Adipocyte (in vitro differentiated cells): ENCODE measurements around the gene PRR36.
"Not testable (repeated sequence)": the region's sequence is repeated elsewhere in the genome, so short reads cannot be mapped to it uniquely, and the experiment has no call there.

Source experiments
- DNase-seq: peaks from one replicate; pipeline ENCODE4 v3.0.0-alpha.2; 2015; ENCODE audit warnings: low read depth
- H3K27me3 ChIP-seq: replicated peaks from 2 replicates; pipeline ENCODE4 v1.7.0; 2013; ENCODE audit warnings: mild to moderate bottlenecking, low read length, moderate library complexity; ENCODE audit not compliant: control insufficient read depth, insufficient read depth
- H3K36me3 ChIP-seq: 2 replicates; pipeline ENCODE4 v1.7.0; 2013; ENCODE audit warnings: low read length, mild to moderate bottlenecking, moderate library complexity; ENCODE audit not compliant: control insufficient read depth, insufficient read depth, severe bottlenecking
- H3K4me1 ChIP-seq: 2 replicates; pipeline ENCODE4 v1.7.0; 2013; ENCODE audit warnings: mild to moderate bottlenecking, low read length, moderate library complexity; ENCODE audit not compliant: control insufficient read depth, insufficient read depth
- H3K4me3 ChIP-seq: 2 replicates; pipeline ENCODE4 v1.7.0; 2013; ENCODE audit warnings: mild to moderate bottlenecking, low read length, moderate library complexity
- H3K9ac ChIP-seq: 2 replicates; pipeline ENCODE4 v1.7.0; 2013; ENCODE audit warnings: mild to moderate bottlenecking, low read length, moderate library complexity
- H3K9me3 ChIP-seq: 2 replicates; pipeline ENCODE4 v1.7.0; 2013; ENCODE audit warnings: mild to moderate bottlenecking, low read length, moderate library complexity; ENCODE audit not compliant: control insufficient read depth

PRR36 gene

DNA sequence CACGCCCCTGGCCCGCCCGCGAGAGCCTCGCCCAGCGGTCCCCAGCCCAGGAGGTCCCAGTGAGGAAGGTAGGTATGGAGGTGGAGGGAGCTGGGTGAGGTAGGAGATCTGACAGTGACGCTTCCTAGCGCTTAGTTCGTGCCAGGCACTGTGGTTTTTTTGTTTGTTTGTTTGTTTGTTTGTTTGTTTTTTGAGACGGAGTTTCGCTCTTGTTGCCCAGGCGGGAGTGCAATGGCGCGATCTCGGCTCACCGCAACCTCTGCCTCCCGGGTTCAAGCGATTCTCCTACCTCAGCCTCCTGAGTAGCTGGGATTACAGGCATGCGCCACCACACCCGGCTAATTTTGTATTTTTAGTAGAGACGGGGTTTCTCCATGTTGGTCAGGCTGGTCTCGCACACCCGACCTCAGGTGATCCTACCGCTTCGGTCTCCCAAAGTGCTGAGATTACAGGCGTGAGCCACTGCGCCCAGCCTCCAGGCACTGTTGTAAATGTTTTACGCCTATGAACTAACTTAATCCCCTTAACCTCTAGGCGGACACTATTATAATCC, 43.9 kb upstream of the PRR36 start:
- not testable (repeated sequence) for H3K27me3 ChIP-seq

DNA sequence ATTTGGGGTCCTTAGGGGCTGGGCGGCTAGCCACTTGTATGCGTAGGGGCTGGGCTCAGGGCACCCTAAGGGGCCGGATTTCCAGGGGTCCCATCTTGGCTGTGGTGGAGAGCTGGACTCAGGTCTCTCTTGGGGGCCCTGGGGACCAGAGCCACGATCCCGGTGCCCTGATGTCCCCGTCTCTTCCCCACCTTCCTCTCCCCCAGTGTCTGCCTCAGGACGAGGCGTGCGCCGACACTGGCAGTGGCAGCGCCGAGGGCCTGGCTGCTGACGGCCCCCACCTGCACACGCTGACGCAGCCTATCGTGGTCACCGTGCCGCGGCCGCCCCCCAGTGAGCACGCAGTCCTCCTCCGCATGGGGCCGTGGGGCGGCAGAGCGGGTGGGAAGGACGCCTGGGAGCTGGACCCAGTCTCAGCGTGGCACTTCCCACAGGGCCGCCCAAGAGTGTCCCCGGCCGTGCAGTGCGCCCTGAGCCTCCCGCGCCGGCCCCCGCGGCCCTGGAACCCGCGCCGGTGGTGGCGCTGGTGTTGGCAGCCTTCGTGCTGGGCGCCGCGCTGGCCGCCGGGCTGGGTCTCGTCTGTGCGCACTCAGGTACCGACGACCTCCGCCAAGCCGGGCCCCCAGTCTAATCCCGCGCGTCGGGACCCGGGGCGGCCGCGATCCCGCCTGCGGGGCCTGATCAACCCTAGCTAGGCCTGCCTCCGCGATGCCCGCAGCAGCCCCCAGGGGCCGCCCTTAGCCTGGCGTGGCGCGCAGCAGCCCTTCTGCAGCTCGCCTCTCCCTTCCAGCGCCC, 43.3 kb upstream of the PRR36 start:
- H3K4me1 ChIP-seq: peaks cover 21% of the 10 kb centered on the region
- peak overlapping the region; percentile 52 for H3K9ac ChIP-seq
- H3K27me3 ChIP-seq: no peaks in the 10 kb centered on the region
- peaks cover 9% of the 10 kb centered on the region for H3K36me3 ChIP-seq
- peak; percentile 88 for DNase-seq
- H3K4me3 ChIP-seq: peak overlapping the region; percentile 55
- no peaks in the 10 kb centered on the region for H3K9me3 ChIP-seq

More for the DNA sequence above, 43.9 kb upstream of the PRR36 start:
- not testable (repeated sequence) for DNase-seq, H3K36me3 ChIP-seq, H3K9me3 ChIP-seq, H3K9ac ChIP-seq
- Histone ChIP-seq H3K4me1 (peaks cover 21% of the 10 kb centered on the region), H3K4me3 (peak overlapping the region; percentile 55)

DNA sequence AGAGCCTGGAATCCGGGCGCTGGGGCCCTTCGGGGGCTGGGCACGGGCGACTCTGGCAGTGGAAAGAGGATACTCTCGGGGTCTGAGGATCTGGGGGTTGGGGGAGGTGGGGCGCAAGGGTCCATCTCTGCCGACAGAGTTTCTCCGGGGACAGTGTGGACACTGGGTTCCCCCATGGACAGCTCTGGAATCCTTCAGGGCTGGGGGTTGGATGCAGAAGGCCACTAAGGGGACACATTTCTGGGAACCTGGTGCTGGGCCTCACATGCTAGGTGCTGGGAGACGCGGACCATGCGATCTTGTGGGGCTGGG, 42.7 kb upstream of the PRR36 start:
- DNase-seq: no peak
- Histone ChIP-seq H3K27me3 (no peaks in the 10 kb centered on the region), H3K9ac (no peak overlapping the region), H3K36me3 (peaks cover 8% of the 10 kb centered on the region), H3K9me3 (no peaks in the 10 kb centered on the region), H3K4me3 (peak overlapping the region; percentile 55), H3K4me1 (peaks cover 18% of the 10 kb centered on the region)

DNA sequence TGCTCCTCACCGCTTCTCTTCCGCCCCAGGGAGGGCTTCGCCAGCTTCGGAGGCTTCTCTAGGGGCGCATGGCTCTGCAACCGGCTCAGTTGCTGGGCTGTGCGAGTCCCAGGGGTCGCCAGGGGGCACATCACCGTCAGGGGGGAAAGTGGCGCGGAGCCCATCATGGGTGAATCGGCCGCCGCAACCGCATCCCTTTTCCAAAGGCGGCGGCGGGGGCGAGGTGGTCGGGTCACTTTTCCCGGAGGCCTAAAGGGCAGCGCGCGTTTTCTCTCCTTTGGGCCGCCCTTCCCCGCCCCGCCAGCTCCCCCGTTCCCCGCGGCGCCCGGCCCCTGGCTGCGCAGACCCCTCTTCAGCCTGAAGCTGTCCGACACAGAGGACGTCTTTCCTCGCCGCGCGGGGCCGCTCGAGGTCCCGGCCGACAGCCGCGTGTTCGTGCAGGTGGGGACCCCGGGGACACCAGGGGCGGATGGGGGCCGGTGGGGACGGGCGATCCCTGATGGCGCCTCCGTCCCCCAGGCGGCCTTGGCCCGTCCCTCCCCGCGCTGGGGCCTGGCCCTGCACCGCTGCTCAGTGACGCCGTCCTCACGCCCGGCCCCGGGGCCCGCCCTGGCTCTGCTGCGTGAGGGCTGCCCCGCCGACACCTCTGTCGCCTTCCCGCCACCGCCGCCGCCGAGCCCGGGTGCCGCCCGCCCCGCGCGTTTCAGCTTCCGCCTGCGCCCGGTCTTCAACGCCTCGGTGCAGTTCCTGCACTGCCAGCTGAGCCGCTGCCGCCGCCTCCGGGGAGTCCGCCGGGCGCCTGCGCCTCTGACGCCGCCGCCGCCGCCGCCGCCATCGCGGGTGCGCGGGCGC, 42.1 kb upstream of the PRR36 start:
- peak; percentile 79 for DNase-seq
- H3K27me3 ChIP-seq: no peaks in the 10 kb centered on the region
- H3K4me1 ChIP-seq: peaks cover 12% of the 10 kb centered on the region
- H3K9ac ChIP-seq: peak overlapping the region; percentile 51
- H3K4me3 ChIP-seq: no peak overlapping the region
- no peaks in the 10 kb centered on the region for H3K9me3 ChIP-seq
- peaks cover 13% of the 10 kb centered on the region for H3K36me3 ChIP-seq

DNA sequence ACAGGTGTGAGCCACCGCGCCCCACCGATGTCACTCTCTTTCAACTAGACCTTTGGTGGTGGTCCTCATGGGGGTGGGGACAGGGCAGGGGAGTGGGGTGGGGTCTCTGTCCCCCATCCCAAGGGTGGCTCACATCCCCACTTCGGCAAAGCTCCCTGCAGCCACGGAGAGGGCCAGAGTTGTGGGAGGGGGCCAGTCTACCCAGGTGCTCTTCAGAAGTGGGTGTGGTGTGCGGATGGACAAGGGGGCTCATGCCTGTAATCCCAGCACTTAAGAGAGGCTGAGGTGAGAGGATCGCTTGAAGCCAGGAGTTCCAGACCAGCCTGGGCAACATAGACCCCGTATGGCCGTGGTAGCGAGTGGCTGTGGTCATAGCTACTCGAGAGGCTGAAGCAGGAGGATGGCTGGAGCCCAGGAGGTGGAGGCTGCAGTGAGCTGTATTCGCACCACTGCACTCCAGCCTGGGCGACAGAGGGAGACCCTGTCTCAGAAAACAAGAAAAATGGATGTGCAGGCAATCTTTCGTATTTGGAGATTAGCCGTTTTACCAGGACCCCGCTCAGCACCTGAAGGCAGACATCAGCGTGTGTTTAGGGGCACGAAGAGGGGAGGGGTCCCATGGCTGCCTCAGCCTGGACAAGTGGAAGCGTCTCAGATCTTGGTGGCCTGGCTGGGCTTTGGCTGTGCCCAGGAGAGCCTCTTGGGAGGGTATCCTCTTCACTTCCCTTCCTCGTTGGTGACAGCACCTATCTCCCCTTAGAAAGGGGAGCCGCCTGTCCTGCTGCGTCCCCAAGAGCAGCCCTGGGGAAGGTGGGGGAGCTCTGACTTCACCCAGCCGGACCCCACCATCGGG, 41.3 kb upstream of the PRR36 start:
- H3K9me3 ChIP-seq: no peaks in the 10 kb centered on the region
- peaks cover 11% of the 10 kb centered on the region for H3K4me1 ChIP-seq
- no peak for DNase-seq
- no peaks in the 10 kb centered on the region for H3K27me3 ChIP-seq
- peaks cover 22% of the 10 kb centered on the region for H3K36me3 ChIP-seq
- H3K9ac ChIP-seq: peak overlapping the region; percentile 51
- no peak overlapping the region for H3K4me3 ChIP-seq

DNA sequence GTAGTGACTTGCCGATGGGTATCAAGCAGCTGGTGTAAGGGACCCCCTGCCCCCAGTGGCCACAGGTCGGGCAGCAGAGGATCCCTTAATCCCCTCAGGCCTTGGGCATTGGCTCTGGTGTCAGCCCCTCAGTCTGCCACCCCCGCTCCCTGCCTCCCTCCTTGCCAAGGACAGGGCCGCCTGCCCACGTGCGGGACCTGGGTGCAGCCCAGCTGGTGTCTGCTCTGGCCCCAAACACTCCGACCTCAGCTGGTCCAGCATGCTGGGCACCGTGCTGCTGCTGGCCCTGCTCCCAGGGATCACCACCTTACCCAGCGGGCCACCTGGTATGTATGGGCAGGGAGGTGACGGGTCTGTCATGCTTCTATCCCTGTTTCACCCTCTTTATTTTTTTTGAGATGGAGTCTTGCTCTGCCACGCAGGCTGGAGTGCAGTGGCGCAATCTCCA, 40.4 kb upstream of the PRR36 start, which contains the start of gene TGFBR3L:
TGFBR3L (plus strand) TSS at position 233 of the 448 bp plus-strand sequence.
- Histone ChIP-seq H3K9ac (peak within 1 kb of the TSS; percentile 51), H3K36me3 (peaks cover 29% of the 10 kb centered on the region), H3K4me3 (no peak within 1 kb of the TSS), H3K9me3 (no peaks in the 10 kb centered on the region), H3K4me1 (peaks cover 8% of the 10 kb centered on the region), H3K27me3 (no peaks in the 10 kb centered on the region)
- DNase-seq: no peak

DNA sequence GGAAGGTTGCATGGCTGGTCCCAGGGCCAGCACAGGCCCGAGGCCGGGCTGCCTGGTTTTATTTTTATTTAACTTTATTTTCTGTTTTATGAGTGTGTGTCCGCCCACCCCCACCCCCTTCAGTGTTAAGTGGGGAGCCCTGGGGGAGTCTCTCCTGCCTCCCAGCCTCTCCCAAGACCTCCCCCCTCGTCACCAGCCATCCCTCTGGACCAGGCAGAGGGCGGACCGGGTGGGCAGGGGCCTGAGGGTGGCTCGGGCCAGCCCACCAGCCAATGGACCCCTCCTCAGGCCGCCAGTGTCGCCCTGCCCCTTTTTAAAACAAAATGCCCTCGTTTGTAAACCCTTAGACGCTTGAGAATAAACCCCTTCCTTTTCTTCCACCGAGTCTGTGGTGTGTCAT, 39.9 kb upstream of the PRR36 start:
- DNase-seq: no peak
- H3K36me3 ChIP-seq: peaks cover 29% of the 10 kb centered on the region
- peaks cover 6% of the 10 kb centered on the region for H3K4me1 ChIP-seq
- H3K9ac ChIP-seq: no peak overlapping the region
- H3K4me3 ChIP-seq: no peak overlapping the region
- H3K9me3 ChIP-seq: no peaks in the 10 kb centered on the region
- no peaks in the 10 kb centered on the region for H3K27me3 ChIP-seq

DNA sequence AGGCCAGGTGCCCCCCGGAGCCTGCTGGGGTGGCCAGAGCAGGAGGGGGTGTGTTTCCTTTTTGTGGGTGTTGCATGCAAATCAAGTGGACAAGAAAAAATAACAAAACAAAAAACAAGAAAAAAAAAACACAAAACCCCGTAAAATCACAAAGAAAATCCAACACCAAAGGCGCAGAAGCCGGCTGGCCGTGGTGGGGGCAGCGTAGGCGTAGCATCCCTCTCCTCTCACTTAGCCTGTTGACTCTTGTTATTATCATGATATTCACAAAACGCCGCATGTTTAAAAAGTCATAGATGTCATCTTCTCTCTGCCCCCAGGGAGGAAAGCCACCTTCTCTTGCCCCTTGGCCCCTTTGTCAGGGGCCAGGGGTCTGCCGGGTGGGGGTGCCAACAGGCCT, 39.5 kb upstream of the PRR36 start:
- H3K27me3 ChIP-seq: no peaks in the 10 kb centered on the region

DNA sequence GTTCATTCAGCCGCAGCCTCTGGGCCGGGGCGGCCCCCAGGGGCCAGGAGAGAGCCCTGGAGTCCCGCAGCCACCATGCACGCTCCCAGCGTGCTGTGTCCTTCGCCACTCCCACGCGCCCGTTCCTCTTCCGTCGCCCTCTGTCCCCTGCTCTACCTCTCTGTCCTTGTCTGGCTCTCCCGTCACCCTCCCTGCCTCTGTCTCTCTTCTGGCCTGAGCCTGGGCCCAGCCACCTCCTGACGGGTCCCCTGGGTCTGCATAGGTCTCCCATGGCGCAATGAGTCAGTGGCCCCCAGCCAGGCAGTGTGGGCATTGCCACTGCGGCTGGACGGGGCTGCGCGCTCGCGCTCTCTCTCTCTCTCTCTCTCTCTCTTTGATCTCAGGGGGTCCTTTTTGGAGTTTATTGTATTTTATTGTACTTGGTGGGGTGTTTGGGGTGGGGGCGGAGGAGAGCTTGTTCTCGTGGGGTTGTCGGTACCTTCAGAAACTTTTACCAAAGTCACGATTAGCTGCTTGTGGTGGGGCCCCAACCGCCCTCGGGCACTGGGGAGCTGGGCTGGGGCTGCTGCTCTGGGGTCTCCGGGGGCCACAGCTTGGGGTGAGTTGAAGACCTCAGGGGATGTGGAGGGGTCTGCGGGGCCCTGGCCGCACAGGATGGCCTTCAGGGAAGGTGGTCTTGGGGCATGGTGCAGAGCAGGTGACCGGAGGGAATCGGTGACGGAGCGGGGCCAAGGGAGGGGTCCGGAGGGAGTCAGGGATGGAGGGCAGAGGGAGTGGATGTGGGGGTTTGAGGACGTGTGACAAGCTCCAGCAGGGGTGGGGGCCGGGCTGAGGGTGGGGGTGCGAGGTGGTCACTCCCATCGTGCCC, 38.7 kb upstream of the PRR36 start:
- Histone ChIP-seq H3K4me1 (peaks cover 6% of the 10 kb centered on the region), H3K36me3 (peaks cover 29% of the 10 kb centered on the region), H3K27me3 (no peaks in the 10 kb centered on the region), H3K9me3 (no peaks in the 10 kb centered on the region), H3K9ac (no peak overlapping the region), H3K4me3 (no peak overlapping the region)
- DNase-seq: no peak

More for the DNA sequence above, 39.5 kb upstream of the PRR36 start:
- no peak for DNase-seq
- no peak overlapping the region for H3K9ac ChIP-seq
- H3K36me3 ChIP-seq: peaks cover 29% of the 10 kb centered on the region
- H3K4me3 ChIP-seq: no peak overlapping the region
- peaks cover 6% of the 10 kb centered on the region for H3K4me1 ChIP-seq
- no peaks in the 10 kb centered on the region for H3K9me3 ChIP-seq

DNA sequence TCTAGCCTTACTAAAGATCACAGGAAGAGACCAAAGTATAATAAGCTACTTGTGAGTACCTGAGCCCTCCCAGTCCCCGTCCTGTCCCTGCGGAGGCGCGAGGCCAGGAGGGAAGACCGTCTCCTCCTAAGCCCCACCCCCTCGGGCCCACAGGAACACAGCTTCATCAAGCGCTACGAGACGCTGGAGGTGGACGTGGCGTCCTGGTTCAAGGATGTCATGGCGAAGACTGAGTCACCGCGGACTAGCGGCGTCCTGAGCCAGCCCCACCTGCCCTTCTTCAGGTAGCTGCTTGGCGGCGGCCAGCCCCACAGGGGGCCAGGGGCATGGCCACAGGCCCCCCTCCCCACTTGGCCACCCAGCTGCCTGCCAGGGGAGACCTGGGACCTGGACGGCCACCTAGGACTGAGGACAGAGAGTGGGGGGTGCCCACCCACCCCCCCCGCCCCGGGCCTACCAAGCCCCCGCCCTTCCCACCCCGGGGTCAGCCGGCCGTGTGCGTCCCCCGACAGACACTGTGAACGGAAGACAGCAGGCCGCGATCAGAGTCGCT, 38.0 kb upstream of the PRR36 start:
- Histone ChIP-seq H3K9ac (no peak overlapping the region), H3K4me1 (peaks cover 6% of the 10 kb centered on the region), H3K4me3 (no peak overlapping the region), H3K27me3 (no peaks in the 10 kb centered on the region), H3K36me3 (peaks cover 29% of the 10 kb centered on the region), H3K9me3 (no peaks in the 10 kb centered on the region)
- DNase-seq: no peak
